ENCODE measurements around the gene NUF2.
"Not testable (repeated sequence)": the region's sequence is repeated elsewhere in the genome, so short reads cannot be mapped to it uniquely, and the experiment has no call there.

NUF2 gene

DNA sequence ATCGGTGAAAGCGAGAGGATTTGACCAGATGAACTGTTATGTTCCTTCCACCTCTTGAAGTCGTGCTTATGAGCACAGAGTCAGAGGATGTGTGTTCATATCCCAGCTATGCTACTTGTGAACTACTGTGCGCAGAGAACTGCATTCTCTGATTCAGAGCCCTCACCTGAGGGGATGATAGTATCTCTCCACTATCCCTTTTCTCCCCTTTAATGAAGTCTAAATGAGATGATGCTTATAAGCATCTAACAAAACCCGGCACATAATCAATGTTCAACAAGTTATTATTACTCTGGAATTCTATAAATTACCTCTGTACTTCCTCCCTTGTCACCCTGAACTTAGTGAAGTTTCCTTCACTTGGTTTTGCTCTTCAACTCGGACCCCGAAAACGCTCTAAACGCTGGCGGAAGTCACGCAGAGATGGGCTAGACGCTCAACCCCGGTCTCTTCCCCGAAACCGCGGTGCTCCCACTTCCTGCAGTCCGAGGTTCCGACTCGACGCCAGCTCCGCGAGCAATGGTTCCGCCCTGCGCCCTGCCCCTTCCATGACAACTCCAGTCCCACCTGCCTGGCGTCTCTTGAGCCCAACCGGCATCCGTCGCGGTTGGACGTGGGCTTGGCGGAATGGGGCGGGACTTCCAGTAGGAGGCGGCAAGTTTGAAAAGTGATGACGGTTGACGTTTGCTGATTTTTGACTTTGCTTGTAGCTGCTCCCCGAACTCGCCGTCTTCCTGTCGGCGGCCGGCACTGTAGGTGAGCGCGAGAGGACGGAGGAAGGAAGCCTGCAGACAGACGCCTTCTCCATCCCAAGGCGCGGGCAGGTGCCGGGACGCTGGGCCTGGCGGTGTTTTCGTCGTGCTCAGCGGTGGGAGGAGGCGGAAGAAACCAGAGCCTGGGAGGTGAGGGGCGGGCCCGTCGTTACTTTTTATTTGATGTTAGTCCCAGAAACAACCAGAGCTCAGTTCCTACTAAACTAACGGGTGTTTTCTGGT is at the start of gene NUF2:
Gene NUF2 (plus strand): TSS at position 644 of the 995 bp plus-strand sequence. CDS start 4,098 bp downstream, outside the sequence.
- peak; percentile 89 to 99 for DNase-seq (ENCODE audit: low read depth in 1 of 2, low spot score in 1 of 2)
- no peak for TF ChIP-seq JUND (IDR thresholded peaks at IDR 0.05; ENCODE audit: low read depth)
- in situ Hi-C loops (cut with HindIII; ENCODE audit: low pct_unique_long_range_greater_than_20kb, low sequenced_read_pairs), result no loop called here

DNA sequence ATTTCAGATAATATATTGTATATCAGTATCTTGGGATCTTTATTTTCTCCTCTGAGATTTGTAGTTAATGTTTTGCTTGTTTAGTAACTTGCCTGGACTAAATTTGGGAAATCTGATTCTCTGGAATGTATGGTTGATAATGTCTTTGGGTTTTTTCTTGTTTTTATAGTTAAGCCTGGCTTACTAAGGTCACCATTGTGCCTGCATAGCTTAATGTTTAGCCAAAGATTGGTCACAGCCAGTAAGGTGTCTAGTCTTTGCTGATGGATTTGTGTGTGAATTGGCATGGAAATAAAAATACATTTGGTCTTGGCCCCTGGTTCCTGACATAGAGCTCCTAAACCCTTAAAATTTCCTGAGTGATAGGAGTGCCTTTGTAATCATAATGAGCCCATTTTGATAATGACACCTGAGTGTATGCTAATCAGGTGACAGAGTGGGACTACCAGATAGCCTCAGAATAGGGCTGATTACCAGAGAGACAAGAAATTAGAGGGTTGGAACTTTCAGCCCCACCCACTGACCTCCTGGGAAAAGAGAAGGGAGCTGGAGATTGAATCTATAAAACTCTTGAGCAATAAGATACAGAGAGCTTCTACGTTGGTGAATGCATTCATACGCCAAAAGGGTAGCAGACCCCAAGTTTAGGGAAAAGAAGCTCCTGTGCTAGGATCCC is 47.9 kb upstream of the NUF2 start:
- no peak for DNase-seq (ENCODE audit: low read depth in 1 of 2, low spot score in 1 of 2)
- TF ChIP-seq JUND (IDR thresholded peaks at IDR 0.05; ENCODE audit: low read depth), result no peak
- in situ Hi-C loops (cut with HindIII; ENCODE audit: low pct_unique_long_range_greater_than_20kb, low sequenced_read_pairs), result no loop called here

DNA sequence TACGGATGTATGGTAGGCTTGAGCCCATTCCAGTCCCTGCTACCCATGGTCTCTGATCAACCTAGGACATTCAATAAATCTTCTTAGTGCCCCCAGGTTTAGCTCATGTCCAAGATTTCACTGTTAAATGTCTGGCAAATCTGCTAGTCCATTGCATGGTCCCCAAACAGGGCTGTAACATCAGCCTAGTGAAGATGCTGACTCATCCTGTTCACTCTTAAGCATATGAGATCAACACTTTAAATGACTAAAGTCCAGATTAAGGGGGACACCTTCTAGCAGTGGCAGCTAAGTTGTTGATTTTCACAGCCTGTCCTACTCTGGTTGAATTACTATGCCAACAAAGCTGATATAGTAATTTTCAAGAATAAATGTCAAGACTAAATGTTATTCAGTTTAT is 46.5 kb upstream of the NUF2 start:
- no peak for TF ChIP-seq JUND (IDR thresholded peaks at IDR 0.05; ENCODE audit: low read depth)
- in situ Hi-C loops (cut with HindIII; ENCODE audit: low pct_unique_long_range_greater_than_20kb, low sequenced_read_pairs), result no loop called here
- DNase-seq (ENCODE audit: low read depth in 1 of 2, low spot score in 1 of 2), result no peak

DNA sequence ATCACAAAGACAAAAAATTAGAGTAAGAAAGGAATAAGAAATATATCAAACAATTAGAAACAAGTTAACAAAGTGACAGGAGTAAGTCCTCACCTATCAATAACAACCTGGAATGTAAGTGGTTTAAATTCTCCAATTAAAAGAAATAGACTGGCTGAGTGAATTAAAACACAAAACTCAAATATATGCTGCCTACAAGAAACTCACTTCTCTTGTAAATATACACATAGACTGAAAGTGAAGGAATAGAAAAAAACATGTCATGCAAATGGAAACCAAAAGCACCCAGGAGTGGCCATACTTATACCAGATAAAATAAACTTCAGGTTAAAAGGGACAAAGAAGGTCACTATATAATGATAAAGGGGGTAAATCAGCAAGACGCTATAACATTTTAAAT is 43.2 kb upstream of the NUF2 start:
- no peak for DNase-seq (ENCODE audit: low read depth in 1 of 2, low spot score in 1 of 2)
- TF ChIP-seq JUND (IDR thresholded peaks at IDR 0.05; ENCODE audit: low read depth), result no peak
- in situ Hi-C loops (cut with HindIII; ENCODE audit: low pct_unique_long_range_greater_than_20kb, low sequenced_read_pairs), result no loop called here

DNA sequence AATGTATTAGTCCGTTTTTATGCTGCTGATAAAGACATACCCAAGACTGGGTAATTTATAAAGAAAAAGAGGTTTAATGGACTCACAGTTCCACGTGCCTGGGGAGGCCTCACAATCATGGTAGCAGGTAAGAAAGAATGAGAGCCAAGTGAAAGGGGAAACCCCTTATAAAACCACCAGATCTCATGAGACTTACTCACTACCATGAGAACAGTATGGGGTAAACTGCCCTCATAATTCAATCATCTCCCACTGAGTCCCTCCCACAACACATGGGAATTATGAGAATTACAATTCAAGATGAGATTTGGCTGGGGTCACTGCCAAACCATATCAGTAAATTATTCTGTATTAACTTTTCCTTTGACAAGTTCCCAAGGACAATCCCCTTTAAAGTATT is 36.9 kb upstream of the NUF2 start:
- in situ Hi-C loops (cut with HindIII; ENCODE audit: low pct_unique_long_range_greater_than_20kb, low sequenced_read_pairs); DNase-seq (ENCODE audit: low read depth in 1 of 2, low spot score in 1 of 2): not testable (repeated sequence)

DNA sequence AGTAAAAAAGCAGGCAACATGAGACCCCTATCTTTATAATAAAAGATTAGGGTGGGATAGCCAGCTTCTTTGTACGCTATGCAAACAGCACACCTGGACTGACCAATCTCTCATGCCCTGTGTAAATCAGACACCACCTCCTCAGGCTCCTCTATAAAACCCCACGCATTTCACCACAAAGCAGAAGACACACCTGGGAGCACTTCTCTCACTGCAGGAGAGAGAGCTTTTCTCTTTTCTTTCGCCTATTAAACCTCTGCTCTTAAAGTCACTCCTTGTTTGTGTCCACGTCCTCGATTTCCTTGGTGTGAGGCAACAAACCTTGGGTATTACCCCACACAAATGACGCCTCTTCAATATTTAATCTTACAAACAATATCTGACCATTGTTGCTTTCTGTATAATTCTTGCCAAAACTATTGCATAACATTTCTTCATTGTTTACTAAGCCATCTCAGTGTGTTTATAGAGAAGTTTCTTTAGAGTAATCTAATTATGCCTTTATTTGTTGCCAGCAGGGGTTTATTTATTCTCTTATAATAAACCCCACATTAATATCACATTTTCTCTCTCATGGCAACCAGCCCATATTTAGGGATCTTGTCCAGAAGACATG is 31.6 kb upstream of the NUF2 start:
- in situ Hi-C loops (cut with HindIII; ENCODE audit: low pct_unique_long_range_greater_than_20kb, low sequenced_read_pairs), result no loop called here
- DNase-seq (ENCODE audit: low read depth in 1 of 2, low spot score in 1 of 2), result peak in 1 of 2 experiments; percentile 46
- TF ChIP-seq JUND (IDR thresholded peaks at IDR 0.05; ENCODE audit: low read depth), result no peak

DNA sequence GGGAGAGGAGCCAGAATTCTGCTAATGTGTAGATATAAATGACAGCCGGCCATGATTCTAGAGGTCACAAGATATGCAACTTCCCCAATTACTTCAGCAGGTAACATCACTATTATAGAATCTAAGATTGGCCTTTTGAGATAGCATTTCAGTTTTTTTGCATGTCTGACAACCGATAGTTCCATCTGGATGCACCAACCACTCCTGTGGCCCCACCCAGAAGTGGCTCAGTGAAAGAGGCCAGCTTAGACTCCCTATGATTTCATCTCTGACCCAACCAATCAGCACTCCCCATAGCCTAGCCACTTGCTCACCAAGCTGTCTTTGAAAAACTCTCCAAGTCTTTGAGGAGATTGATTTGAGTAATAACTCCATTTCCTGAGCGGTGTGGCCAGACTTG is 30.3 kb upstream of the NUF2 start:
- no peak for DNase-seq (ENCODE audit: low read depth in 1 of 2, low spot score in 1 of 2)
- TF ChIP-seq JUND (IDR thresholded peaks at IDR 0.05; ENCODE audit: low read depth), result no peak
- in situ Hi-C loops (cut with HindIII; ENCODE audit: low pct_unique_long_range_greater_than_20kb, low sequenced_read_pairs), result no loop called here

DNA sequence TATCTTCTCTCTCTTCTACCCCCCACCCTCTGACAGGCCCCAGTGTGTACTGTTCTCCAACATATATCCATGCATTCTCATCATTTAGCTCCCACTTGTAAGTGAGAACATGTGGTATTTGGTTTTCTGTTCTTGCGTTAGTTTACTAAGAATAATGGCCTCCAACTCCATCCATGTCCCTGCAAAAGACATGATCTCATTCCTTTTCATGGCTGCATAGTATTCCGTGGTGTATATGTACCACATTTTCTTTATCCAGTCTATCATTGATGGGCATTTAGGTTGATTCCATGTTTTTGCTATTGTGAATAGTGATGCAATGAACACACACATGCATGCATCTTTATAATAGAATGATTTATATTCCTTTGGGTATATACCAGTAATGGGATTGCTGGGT is 29.6 kb upstream of the NUF2 start:
- in situ Hi-C loops (cut with HindIII; ENCODE audit: low pct_unique_long_range_greater_than_20kb, low sequenced_read_pairs); DNase-seq (ENCODE audit: low read depth in 1 of 2, low spot score in 1 of 2): not testable (repeated sequence)

DNA sequence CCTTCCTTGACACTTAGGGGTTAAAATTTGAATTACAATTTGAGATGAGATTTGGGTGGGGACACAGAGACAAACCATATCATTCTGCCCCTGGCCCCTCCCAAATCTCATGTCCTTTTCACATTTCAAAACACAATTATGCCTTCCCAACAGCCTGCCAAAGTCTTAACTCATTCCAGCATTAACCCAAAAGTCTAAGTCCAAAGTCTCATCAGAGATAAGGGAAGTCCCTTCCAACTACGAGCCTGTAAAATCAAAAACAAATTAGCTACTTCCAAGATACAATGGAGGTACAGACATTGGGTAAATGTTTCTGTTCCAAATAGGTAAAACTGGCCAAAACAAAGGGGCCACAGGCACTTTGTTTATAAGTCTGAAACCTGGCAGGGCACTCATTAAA is 28.3 kb upstream of the NUF2 start:
- DNase-seq (ENCODE audit: low read depth in 1 of 2, low spot score in 1 of 2); in situ Hi-C loops (cut with HindIII; ENCODE audit: low pct_unique_long_range_greater_than_20kb, low sequenced_read_pairs): not testable (repeated sequence)

DNA sequence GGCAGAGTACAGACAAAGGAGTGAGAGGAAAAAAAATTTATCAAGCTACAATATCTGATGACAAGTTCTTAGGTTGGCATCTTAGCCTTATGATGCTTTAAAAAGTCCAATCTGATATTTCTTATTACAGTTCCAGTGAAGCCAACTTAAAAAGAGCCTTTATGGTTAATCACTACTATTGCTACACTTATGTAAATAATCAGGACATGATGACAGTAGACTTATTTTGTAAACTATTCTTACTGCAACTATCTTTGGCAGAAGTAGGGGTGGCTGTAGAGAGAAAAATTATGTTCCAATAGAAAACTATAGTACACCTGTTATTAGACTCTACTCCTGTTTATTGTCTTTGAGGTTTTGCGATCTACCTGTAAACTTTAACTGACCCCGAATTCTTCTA is 25.8 kb upstream of the NUF2 start:
- in situ Hi-C loops (cut with HindIII; ENCODE audit: low pct_unique_long_range_greater_than_20kb, low sequenced_read_pairs), result no loop called here
- no peak for TF ChIP-seq JUND (IDR thresholded peaks at IDR 0.05; ENCODE audit: low read depth)
- DNase-seq (ENCODE audit: low read depth in 1 of 2, low spot score in 1 of 2), result no peak

DNA sequence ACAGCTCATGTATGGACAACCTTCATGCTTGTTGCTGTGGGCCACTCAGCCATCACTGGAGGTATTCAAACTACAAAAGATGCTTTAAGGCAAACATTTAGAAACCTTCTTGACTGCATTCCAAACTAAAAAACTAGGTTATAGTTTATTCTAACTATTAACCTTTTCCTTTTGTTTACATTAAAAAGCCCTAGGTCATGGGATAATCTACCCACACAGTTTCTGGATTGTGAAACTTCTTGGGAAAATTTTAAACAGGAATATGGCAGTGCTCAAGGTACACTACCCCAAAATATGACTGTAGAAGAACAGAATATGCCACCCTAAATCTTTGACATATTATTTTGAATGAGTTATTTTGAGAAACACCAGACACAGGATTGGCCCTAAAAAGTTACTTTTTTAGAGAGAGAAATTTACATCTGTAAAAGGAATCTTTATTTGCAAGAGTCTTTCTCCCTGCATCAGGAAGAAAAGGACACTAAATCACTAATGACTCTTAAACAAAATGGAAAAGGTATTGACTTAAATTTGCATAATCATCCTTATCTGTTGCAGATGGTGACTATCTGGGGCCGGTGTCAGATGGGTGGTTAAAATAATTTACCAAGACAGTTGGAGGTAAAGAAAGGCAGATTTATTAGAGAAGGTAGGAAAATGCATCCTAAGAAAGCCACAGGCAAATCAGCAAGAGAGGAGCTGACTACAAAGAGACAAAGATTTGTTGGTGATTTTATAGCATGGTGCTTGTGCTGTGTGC is 25.1 kb upstream of the NUF2 start:
- DNase-seq (ENCODE audit: low read depth in 1 of 2, low spot score in 1 of 2), result no peak
- TF ChIP-seq JUND (IDR thresholded peaks at IDR 0.05; ENCODE audit: low read depth), result no peak
- in situ Hi-C loops (cut with HindIII; ENCODE audit: low pct_unique_long_range_greater_than_20kb, low sequenced_read_pairs), result no loop called here

DNA sequence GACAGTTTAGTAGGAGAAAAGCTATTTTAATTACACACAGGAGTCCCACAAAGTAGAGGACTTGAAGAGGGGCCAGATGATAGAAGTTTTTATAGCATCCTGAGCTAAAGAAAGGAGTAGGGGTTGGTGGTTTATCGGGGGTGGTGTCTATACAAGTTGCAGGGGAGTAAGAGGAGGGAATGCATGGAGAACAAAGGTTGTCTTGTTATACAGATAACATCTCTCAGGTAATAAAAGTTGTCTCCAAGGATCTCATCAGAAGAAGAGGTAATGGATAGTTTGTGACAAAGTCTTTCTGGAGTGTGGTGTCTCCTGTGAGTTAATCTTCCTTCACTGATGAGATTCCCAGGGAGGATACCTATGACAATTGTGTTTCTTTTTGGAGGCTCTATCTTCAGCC is 23.4 kb upstream of the NUF2 start:
- in situ Hi-C loops (cut with HindIII; ENCODE audit: low pct_unique_long_range_greater_than_20kb, low sequenced_read_pairs), result no loop called here

More for the DNA sequence above, 23.4 kb upstream of the NUF2 start:
- no peak for DNase-seq (ENCODE audit: low read depth in 1 of 2, low spot score in 1 of 2)
- TF ChIP-seq JUND (IDR thresholded peaks at IDR 0.05; ENCODE audit: low read depth), result no peak

Measured in T47D (cell line).